Renal cortex interstitium (tissue), 3 donors: ENCODE measurements around the gene MCOLN2. TPM values are rescaled to one million over a fixed set of nuclear protein-coding genes. Genes with fewer than 3 reads are reported as not detected.

ENCODE experiments used
- polyA plus RNA-seq, 3 donors: library from polyadenylated mRNA; unstranded; fragments of 120-200 nt; gene quantifications; one replicate each; pipeline ENCODE4 v1.2.1, GENCODE V29; 2013; ENCODE audit not compliant: insufficient read length in 3 of 3

MCOLN2 gene
- polyA plus RNA-seq, 3 donors = 0.93 to 1.6 (median 0.93) TPM

Other genes starting within 250 kb of the MCOLN2 start
- 1 to 10 TPM; 1.1 to 1.4 (median 1.2) TPM for gene LPAR3, start 103.9 kb downstream of the MCOLN2 start, polyA plus RNA-seq
- gene MCOLN3, start 51.4 kb upstream of the MCOLN2 start, polyA plus RNA-seq = 10 to 100 TPM in 2 of 3 donors, 1 to 10 TPM in 1; 8.7 to 27.1 (median 11.3) TPM
- gene SYDE2, start 203.9 kb upstream of the MCOLN2 start, polyA plus RNA-seq = 10 to 100 TPM in 2 of 3 donors, 1 to 10 TPM in 1; 8.5 to 11.6 (median 11.5) TPM